Eye (tissue), 1 donor: ENCODE results near the gene SLC50A1.
"Not testable (repeated sequence)": the region's sequence is repeated elsewhere in the genome, so short reads cannot be mapped to it uniquely, and the experiment has no call there.

Source experiments
- DNase-seq: peaks from one replicate; pipeline ENCODE4 v3.0.0-alpha.2; 2015

Gene SLC50A1

GRCh38 chr1:155137154-155137949, 1.7 kb downstream of the SLC50A1 start:
- DNase-seq: no peak

DNA sequence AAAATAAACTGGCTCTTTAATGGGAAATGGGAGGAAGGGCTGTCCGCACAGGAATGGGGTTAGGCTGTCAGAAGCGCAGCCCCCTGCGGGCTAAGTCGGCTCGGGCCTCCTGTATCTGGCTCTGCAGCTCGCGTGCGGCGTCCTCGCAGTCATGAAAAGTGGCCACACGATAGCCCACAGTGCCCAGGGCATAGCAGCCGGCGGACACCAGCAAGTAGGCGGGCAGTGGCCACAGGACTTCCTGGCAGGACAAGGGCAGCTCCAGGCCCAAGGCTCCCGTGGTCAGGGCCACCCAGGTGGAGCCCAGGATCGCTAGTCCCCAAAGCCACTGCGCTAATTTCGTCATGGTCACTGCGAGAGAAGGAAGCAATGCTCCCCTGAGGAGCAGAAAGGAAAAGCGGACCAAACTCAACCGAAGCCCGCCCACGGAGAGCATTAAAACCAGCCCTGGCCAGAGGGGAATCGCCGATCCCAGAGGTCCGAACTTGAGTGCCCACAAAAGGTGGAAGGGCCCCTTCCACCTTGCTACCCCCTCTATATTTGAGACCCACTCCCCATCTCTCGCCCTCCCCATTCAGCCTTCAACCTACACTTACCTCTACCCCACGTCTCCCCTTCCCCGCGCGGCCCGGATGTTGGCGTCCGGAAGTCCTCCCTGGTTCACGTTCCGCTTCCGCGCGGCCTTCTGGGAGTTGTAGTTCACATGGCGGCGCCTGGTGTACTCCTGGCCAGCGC, 4.4 kb downstream of the SLC50A1 start, which contains the start of gene DPM3:
DPM3 (minus strand) TSS at position 637 of the 735 bp plus-strand sequence; CDS start at position 346, 291 bp downstream.
- peak; percentile 95 for DNase-seq

DNA sequence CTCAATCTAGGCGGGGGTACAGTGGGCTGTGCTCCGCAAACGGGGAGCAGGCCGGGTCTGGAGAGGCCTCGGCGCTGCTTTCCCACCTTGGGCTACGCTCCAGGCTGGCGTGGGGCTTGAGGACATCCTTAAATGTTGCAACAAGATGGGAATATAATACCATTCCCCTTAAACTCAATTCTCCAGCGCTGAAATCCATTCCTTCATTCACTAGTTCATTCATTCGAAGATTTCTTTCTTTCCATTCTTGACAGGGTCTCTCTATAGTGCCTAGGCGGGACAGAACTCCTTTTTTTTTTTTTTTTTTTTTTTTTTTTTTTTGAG, 4.9 kb downstream of the SLC50A1 start:
- no peak for DNase-seq

- DNase-seq: no peak
Observed at GRCh38 chr1:155141749-155142148, 6.1 kb downstream of the SLC50A1 start.

DNA sequence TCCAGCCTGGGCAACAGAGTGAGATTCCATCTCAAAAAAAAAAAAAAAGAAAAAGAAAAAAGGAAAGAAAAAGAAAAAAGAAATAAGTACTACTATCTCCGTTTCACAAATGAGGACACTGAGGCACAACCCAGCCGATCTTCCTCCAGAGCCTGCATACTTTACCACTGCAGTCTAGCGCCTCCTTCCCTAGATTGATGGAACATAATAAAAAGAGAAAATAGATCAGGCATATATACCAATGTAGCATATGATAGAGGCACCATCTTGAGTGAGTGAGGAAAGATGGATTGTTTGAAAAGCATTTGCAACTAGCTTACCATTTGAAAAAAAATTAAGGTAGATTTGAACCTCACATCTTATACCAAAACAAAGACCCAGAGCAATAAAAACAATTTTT, 9.8 kb downstream of the SLC50A1 start:
- no peak for DNase-seq

GRCh38 chr1:155155996-155156643, 20.5 kb downstream of the SLC50A1 start:
- DNase-seq: not testable (repeated sequence)

DNA sequence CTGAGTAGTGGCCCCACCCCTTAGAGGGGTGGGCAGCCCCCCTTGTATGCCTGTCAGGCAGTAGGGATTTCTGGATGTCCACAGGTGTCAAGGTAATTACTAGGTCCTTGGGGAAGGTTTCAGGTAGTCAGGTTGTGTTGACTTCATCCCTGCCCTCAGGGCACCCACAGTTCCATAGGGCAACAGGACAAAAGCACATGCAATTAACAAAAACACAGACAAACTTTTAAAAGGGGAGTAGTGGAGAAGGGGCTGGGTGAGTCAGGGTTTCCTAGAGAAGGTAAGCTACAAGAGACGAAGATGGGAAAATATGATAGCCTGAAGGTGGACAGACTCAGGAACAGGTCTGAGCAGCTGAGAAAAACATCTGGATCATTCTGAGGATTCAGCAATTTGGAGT, 23.3 kb downstream of the SLC50A1 start:
- DNase-seq: no peak

DNA sequence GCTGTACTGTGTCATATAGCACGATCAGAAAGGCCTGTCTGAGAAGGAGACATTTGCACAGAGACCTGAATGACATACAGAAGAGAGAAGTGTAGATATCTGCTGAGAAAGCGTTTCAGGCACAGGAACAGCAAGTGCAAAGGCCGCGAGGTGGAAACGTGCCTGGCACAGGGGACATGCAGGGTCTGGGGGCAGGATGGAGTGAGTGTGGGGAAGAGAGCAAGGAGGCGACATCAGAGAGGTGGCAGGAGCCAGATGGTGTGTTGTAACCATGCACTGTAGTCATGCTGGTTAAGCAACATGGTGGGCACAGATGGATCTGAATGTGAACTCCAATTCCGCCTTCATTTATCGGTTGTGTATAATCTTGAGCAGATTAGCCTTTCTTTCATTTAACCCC, 24.5 kb downstream of the SLC50A1 start:
- no peak for DNase-seq

DNA sequence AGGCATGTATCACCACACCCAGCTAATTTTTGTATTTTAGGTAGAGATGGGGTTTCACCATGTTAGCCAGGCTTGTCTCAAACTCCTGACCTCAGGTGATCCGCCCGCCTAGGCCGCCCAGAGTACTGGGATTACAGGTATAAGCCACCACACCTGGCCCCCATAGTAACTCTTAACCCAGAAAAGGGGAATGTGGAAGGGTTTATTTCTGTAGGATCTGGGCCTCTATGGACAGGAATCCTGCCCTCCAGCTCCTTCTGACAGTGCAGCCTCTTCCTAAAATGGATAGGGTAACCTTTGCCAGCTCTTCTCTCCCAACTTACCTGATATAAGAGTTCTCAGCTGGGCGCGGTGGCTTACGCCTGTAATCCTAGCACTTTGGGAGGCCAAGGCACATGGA, 27.0 kb downstream of the SLC50A1 start:
- not testable (repeated sequence) for DNase-seq

DNA sequence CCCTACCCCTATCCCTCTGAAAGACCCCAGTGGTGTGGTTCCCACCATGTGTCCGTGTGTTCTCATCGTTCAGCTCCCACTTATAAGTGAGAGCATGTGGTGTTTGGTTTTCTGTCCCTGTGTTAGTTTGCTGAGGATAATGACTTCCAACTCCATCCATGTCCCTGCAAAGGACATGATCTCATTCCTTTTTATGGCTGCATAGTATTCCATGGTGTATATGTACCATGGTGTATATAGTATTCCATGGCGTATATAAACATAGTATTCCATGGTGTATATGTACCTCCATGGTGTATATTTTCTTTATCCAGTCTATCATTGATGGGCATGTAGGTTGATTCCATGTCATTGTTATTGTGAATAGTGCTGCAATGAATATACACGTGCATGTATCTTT, 28.1 kb downstream of the SLC50A1 start:
- DNase-seq: not testable (repeated sequence)

- not testable (repeated sequence) for DNase-seq
Observed at GRCh38 chr1:155164625-155165024, 29.0 kb downstream of the SLC50A1 start.

GRCh38 chr1:155166051-155166470, 30.4 kb downstream of the SLC50A1 start:
- DNase-seq: no peak

DNA sequence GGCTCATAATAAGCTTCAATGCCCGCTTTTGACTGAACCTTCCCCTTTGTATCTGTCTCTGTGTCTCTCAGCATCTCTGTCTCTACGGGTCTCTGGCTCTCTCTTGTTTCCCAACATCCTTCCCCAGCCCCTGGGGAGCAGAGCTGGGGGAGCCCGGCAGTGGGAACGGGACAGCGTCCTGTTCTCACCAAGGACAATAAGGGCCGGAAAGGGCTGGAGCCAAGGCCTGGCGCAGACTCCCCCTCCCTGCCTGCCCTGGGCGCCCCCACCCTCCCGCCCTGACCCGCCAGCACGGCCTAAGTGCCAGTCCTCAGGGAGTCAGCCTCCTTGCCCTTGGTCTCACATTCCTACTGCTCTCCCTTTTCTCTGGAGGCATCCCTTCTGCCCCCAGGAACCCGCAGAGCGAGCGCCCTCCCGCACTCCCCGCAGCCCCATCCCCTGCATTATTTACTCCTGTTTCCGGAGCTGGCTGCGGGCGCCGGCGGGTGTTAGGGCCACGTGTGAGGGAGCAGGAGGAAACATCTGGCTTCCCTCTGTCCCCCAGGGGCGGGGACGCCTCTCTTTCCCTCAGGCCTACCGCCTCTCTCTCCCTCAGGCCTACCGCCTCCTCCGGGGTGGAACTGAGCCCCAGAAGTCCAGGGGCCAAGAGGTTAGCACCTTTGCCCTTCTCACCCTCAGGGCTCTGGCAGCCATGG, 31.0 kb downstream of the SLC50A1 start:
- DNase-seq: peak; percentile 73

DNA sequence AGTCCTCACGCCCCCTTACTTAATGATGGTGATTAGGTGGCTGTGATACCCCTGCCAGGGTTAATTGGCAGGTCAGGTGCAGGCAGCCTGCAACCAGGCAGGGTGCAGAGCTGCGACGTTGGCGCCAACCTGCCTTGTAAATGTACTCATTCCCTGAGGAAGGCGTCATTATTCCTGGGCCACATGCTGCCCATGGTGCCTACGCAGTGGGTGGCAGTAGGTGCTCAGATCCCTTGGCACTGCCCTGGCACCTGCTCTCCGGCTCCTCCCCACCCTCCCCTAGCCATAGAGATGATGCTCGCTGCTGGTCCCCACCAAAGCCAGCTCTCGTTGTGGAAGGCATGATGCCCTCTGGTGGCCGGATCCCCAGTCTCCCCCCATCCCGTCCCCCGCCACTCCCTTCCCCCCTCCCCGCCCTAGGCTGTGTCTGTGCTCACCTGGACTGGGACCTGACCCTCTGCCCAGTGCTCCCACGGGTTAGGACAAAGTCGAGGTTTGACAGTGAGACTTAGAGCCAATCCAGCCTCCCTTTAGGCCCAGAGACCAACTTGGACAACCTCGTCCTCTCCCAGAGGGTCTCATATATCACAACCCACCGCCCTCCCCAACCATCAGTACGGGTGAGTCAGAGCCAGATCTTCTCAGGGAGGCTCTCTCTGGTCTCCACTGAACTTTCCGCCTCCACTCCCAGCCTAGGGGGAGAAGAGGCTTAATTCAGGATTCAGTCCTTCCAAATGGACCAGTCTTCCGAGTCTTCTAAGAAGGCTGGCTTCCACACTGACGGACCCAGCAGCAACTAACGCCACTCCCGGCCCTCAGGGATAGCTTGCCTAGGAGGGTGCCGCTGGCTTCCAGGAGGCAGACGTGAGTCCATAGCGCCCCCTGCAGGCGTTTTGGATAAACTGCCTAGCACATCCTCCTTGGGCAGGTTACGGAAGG, 31.8 kb downstream of the SLC50A1 start:
- peak; percentile 95 for DNase-seq

DNA sequence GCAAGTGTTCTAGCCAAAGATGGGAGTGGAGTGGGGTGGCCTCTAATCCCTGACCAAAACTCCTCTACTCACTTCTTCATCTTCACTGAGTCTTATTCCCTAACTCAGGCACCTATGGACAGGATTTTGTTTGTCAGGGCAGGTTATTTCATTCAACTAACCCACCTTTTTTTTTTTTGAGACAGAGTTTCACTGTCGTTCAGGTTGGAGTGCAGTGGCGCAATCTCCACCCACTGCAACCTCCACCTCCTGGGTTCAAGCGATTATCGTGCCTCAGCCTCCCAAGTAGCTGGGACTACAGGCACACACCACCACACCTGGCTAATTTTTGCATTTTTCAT, 32.4 kb downstream of the SLC50A1 start:
- not testable (repeated sequence) for DNase-seq

GRCh38 chr1:155168456-155169210, 33.0 kb downstream of the SLC50A1 start:
- no peak for DNase-seq

DNA sequence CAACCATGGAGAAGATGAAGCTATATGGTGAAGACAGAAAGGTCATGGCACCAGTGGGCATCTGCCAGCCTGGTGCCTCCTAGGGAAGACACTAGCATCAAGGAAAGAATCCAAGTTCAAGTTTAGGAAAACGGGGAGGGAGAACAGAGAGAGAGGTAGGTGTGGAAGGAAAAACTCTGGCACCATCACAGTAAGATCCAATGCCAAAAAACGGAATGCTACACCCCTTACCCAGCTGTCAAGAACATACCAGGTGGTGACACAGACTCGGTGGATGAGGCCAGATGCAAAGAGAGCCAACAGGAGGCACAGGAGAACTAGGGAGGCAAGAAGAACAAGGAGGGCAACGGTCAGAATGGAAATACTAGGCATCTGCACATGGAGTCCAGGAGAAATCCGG, 33.9 kb downstream of the SLC50A1 start:
- no peak for DNase-seq

DNA sequence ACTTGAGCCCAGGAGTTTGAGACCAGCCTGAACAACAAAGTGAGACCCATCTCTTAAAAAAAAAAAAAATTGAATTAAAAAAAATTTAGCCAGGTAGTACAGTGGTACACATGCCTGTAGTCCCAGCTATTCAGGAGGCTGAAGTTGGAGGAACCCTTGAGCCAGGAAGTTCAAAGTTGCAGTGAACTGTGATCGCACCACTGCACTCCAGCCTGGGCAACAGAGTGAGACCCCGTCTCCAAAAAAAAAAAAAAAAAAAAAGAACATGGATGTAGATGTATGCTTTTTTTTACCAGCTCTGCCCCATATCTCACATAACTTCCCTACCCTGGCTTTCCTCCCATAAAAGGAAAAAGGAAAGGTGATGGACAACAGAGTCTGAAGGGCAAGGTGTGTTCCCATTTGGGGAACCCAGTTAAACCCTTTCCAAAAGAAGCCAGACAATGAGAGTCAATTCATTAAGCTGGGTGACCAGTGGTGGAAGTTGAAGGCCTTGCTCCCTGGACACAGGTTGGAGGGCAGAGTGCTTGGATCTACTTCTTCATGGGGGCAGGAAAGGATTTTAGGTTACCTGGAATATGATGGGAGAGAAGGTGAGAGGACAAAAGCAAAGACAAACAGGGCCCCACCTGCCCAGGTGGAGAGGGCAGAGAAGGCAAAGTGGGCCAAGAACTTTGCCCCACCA, 34.6 kb downstream of the SLC50A1 start:
- DNase-seq: no peak

- no peak for DNase-seq
Observed at GRCh38 chr1:155170806-155171205, 35.2 kb downstream of the SLC50A1 start.
